Measurements from ENCODE around the gene KCNK15. TPM values are rescaled to one million over a fixed set of nuclear protein-coding genes. Genes with fewer than 3 reads are reported as not detected.

The KCNK15 gene
- total RNA-seq, 1 experiment from 2014 or later = 0.33 TPM

DNA sequence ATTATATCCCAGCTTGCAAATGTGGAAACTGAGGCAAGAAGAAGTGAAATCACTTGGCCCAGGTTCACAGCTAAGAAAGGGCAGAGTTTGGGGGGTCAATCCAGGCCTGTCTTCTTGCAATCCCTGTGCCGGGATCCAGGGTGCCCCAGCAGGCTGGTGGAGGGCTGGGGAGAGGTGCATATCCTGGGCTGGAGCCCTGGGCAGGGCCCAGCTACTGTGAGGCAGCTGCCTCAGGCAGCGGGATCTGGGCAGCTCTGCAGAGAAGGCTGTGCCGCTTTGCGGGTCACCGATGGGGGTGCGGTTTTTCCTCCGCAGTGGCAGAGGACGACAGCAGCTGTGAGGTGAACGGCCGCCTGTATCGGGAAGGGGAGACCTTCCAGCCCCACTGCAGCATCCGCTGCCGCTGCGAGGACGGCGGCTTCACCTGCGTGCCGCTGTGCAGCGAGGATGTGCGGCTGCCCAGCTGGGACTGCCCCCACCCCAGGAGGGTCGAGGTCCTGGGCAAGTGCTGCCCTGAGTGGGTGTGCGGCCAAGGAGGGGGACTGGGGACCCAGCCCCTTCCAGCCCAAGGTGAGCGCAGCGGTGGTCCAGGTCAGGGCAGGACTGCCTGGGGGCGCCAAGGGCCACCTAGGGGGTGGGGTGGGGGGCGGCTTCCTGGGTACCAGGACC, 21.1 kb upstream of the KCNK15 start:
- Histone ChIP-seq H3K79me2 (ENCODE audit: insufficient read depth, low read length) (no peaks in the 10 kb centered on the region), H3K23ac (ENCODE audit: insufficient read length, low read depth, low read length) (no peak overlapping the region), H4K5ac (ENCODE audit: insufficient read length, low read depth, low read length) (no peak overlapping the region), H3K18ac (ENCODE audit: insufficient read length, low read depth, low read length) (no peak overlapping the region), H3T11ph (ENCODE audit: low read length) (no peak overlapping the region), H3K14ac (ENCODE audit: insufficient read depth, low read length) (no peak overlapping the region; the same call in 1 of the 2 replicates), H3K27me3 (ENCODE audit: insufficient read depth, low read length) (no peaks in the 10 kb centered on the region), H4K20me1 (ENCODE audit: control insufficient read depth, insufficient read depth, insufficient read length) (no peaks in the 10 kb centered on the region), H2BK5ac (ENCODE audit: insufficient read length, low read length) (no peak overlapping the region), H3K9ac (ENCODE audit: extremely low read depth, insufficient read length, low read length) (no peak overlapping the region), H4K91ac (ENCODE audit: insufficient read length, low read depth, low read length) (no peak overlapping the region), H2BK12ac (ENCODE audit: insufficient read length, low read depth, low read length) (no peak overlapping the region), H4K8ac (replicated peaks; ENCODE audit: insufficient read length, low read depth, low read length) (no peak overlapping the region), H3K27ac (ENCODE audit: insufficient read length, low read depth, low read length) (no peak overlapping the region), H2BK15ac (ENCODE audit: low read depth, low read length) (no peak overlapping the region), H3K4ac (ENCODE audit: low read depth, low read length) (no peak overlapping the region), H3K56ac (ENCODE audit: insufficient read length, low read depth, low read length) (no peak overlapping the region), H3K4me1 (ENCODE audit: insufficient read depth, low read length) (no peaks in the 10 kb centered on the region; the same call in 1 of the 2 replicates), H2BK120ac (ENCODE audit: low read depth, low read length, poor library complexity, severe bottlenecking) (no peak overlapping the region), H2AFZ (ENCODE audit: low read length) (no peak overlapping the region), H3K4me2 (ENCODE audit: insufficient read depth, insufficient read length, low read length) (no peak overlapping the region), H3K23me2 (ENCODE audit: insufficient read length, low read depth, low read length, poor library complexity, severe bottlenecking) (no peaks in the 10 kb centered on the region), H3K9me3 (ENCODE audit: control insufficient read depth, low read depth, low read length) (no peaks in the 10 kb centered on the region), H2AK5ac (ENCODE audit: insufficient read length, low read length) (no peak overlapping the region), H3K79me1 (ENCODE audit: insufficient read depth, low read depth, low read length, poor library complexity, severe bottlenecking) (no peaks in the 10 kb centered on the region), H2BK20ac (ENCODE audit: low read depth, low read length, poor library complexity, severe bottlenecking) (no peak overlapping the region)
- H3K36me3 Mint-ChIP-seq (ENCODE audit: insufficient read depth in 1 of 3, low read depth in 3 of 3) = no peaks in the 10 kb centered on the region
- H3K27me3 Mint-ChIP-seq (ENCODE audit: low read depth) = no peaks in the 10 kb centered on the region
- H3K9me3 Mint-ChIP-seq = no peaks in the 10 kb centered on the region
- no peak for DNase-seq
- TF ChIP-seq, protein P1, sequence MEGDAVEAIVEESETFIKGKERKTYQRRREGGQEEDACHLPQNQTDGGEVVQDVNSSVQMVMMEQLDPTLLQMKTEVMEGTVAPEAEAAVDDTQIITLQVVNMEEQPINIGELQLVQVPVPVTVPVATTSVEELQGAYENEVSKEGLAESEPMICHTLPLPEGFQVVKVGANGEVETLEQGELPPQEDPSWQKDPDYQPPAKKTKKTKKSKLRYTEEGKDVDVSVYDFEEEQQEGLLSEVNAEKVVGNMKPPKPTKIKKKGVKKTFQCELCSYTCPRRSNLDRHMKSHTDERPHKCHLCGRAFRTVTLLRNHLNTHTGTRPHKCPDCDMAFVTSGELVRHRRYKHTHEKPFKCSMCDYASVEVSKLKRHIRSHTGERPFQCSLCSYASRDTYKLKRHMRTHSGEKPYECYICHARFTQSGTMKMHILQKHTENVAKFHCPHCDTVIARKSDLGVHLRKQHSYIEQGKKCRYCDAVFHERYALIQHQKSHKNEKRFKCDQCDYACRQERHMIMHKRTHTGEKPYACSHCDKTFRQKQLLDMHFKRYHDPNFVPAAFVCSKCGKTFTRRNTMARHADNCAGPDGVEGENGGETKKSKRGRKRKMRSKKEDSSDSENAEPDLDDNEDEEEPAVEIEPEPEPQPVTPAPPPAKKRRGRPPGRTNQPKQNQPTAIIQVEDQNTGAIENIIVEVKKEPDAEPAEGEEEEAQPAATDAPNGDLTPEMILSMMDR (conservative IDR thresholded peaks at IDR 0.05) = no peak
- no CpG with 5 or more reads among the region's 26 CpGs for WGBS (ENCODE audit: extremely low coverage, insufficient read length, low lambda C conversion rate)
- peaks cover 24 to 34% of the 10 kb centered on the region in 2 experiments for H3K4me1 Mint-ChIP-seq
- H3K27ac Mint-ChIP-seq = no peak overlapping the region
- H3K4me3 Mint-ChIP-seq = no peak overlapping the region
